Stimulated activated CD4-positive, alpha-beta T cell treated with anti-CD3 and anti-CD28 coated beads, Interleukin-12 subunit alpha, Interleukin-12 subunit beta, amount 100 ng/mL, for 4 hours (primary cell): ENCODE results near the gene PLCB1.
"Not testable (repeated sequence)": the region's sequence is repeated elsewhere in the genome, so short reads cannot be mapped to it uniquely, and the experiment has no call there.

Source experiments
- DNase-seq: peaks from one replicate; pipeline ENCODE4 v3.0.0-alpha.2; 2020

PLCB1 gene

DNA sequence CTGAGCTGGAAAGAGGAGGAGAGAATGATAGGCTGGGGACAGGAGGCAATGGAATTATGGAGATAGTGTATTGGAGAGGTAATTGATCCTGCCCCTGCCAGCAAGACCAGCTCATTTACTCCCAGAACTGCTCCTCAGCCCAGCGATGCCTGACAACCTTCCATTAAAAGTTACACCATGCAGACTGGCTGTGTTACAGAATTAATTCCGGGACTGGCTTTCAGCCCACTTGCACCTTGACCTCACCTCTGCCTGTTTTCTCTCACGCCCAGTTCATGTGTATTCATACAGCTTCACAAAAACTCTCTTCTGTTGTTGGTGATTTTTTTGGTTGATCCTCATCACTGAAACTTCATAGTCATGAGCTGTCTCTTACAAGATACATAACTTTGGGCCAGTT is 207.3 kb downstream of the PLCB1 start:
- DNase-seq = no peak

DNA sequence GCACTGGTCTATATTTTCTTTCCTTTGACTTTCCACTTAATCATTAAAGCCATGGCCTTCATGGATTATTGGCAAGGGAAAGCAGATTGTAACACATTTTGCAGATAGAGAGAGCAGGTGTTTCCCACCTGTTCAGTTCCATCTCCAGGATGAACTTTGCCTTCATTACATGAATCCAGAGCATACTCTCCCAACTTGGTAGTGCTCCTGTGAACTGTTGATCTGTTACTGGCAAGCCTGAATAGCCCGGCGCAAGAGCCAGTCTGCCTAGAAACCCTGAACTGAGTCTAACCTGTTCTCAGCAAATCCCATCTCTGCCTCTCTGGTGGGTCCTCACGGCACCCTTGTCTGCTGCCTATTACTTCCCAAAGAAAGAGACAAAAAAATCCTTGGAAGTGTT is 210.3 kb downstream of the PLCB1 start:
- no peak for DNase-seq

DNA sequence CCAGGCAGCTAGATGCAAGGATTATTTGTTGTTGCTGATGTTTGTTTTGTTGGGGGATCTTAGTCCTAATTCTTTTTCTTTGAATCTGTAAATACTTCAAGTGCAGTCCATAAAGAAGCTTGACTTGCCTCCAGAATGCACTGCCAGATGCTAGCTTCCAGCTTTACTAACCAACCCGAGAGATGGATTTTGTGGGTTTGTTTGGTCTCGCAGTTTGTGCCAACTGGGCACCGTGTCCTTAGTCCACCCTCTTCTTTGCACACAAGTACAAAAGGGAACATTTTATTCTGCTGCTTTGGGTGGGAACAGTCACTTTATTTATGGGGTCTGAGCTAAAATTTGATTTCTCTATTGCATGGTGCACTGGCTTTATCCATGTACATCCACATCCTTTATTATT is 212.0 kb downstream of the PLCB1 start:
- DNase-seq = no peak

DNA sequence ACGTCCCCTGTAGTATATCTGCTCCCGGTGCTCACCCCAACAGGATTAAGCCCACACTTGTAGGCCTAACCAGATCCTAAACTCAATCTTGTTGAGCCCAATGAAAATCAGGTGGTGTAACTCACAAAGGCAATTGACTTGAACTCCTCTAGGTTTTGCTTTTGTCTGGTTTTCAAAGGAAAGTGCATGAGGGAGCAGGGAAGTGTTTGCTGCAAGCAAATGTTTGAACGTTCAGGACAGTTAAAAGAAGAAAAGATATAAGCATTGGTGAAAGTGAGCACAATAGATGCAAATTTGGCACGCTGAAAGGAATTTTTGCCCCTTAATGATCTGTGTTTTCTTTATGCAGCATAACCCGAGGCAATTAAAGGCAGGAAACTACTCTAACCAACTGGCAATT is 212.6 kb downstream of the PLCB1 start:
- no peak for DNase-seq

GRCh38 chr20:8346700-8347270 is 214.7 kb downstream of the PLCB1 start:
- no peak for DNase-seq

- DNase-seq = not testable (repeated sequence)
Measured at GRCh38 chr20:8350225-8350624, 218.2 kb downstream of the PLCB1 start.

- no peak for DNase-seq
Measured at GRCh38 chr20:8352486-8352885, 220.4 kb downstream of the PLCB1 start.

GRCh38 chr20:8353512-8353911 is 221.4 kb downstream of the PLCB1 start:
- DNase-seq = no peak

DNA sequence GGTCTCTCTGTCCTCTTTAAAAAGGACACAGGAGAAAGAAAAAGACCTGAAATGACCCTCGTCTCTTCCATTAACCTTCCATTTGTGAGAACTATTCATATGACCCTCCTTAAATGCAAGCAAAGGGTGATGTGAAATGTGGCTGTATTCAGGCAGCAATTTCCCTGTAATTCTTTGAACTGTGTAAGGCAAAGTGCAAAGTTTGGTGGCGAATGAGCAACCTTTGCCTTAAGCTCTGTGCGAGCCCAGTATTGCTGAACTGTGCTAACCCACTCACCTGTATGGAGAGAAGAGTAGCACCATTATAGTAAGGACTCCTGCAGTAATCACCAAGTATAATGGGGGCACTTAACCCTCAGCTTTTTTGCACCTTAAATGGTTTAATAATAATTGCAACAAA is 223.4 kb downstream of the PLCB1 start:
- no peak for DNase-seq

GRCh38 chr20:8356806-8357205 is 224.7 kb downstream of the PLCB1 start:
- DNase-seq = no peak

- DNase-seq = no peak
Measured at GRCh38 chr20:8357703-8358102, 225.6 kb downstream of the PLCB1 start.

DNA sequence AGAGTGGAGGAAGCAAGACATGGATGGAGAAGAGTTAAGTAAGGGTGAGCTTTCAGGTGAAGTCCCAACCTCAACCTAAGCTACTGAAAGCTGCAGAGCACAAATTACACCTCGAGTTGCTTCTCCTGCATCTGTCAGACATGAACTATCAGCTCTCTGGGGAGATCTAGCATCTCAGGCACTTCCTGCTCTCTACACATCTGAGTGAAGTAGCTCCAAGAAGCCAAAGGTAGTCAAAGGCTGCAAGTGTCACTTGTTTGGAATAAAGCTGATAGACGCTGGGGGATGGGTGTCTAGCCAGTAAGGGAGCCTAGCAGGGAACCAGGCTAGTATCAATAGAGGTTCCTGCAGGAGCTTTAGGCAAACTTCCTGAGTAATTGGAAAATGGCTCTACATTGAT is 228.0 kb downstream of the PLCB1 start:
- DNase-seq = no peak

GRCh38 chr20:8361006-8361652 is 229.1 kb downstream of the PLCB1 start:
- DNase-seq = no peak

GRCh38 chr20:8361779-8362178 is 229.7 kb downstream of the PLCB1 start:
- DNase-seq = no peak

GRCh38 chr20:8362457-8362856 is 230.4 kb downstream of the PLCB1 start:
- DNase-seq = no peak

- DNase-seq = no peak
Measured at GRCh38 chr20:8363970-8364733, 232.1 kb downstream of the PLCB1 start.

DNA sequence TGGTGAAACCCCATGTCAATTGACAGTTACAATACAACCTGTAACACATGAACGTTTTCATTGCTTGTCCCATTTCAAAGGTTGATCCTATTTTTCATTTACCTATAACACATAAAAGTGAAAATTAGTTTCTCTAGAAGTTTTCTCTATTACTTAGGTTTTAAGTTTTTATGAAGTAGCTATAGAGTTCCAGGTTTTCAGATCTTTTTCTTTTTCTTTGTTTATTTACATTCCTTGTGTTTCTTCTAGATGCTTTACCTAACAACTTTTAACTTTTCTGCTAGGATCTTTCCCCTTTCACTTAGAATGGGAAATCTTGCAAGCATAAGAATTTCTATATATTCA is 232.6 kb downstream of the PLCB1 start:
- DNase-seq = no peak

- no peak for DNase-seq
Measured at GRCh38 chr20:8365634-8366033, 233.6 kb downstream of the PLCB1 start.

- DNase-seq = no peak
Measured at GRCh38 chr20:8366303-8366923, 234.3 kb downstream of the PLCB1 start.

DNA sequence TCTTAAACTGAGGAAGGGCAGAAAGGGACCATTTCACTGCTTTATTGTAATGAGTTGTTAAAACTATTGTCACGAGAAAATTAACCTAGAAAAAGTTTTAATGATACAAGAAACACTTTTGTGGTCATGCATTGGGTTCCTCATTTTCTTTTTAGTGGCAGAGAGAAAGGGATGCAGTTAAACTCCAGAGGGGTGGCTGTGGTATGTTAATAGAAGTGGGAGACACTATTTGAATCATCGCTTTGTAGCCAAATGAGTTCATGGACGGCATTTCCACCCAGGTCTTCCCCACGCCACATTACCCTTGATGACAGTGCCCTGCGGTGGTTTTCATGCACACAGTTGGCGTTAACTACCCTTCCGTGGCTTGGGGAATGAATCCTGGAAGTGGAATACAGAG is 235.6 kb downstream of the PLCB1 start:
- no peak for DNase-seq

GRCh38 chr20:8368670-8369069 is 236.6 kb downstream of the PLCB1 start:
- no peak for DNase-seq

DNA sequence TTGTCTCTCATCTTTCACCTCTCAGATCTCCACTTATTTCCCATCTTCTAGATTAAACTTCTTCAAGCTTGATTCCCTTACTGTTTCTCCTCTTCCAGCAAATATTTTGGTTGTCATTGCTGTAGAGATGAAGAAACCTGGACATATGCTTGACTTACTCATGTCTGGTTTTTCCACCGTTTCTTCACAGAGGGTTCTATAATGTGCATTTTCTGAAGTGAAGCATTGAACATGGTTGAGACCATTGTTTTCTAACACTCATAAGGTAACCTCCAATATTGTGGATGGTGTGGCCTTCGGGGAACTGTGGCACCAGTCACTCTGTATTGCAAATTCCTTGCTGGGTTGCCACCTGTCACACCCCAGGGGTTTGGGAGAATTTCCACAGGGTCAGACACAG is 237.2 kb downstream of the PLCB1 start:
- DNase-seq = no peak

GRCh38 chr20:8370774-8371173 is 238.7 kb downstream of the PLCB1 start:
- no peak for DNase-seq

DNA sequence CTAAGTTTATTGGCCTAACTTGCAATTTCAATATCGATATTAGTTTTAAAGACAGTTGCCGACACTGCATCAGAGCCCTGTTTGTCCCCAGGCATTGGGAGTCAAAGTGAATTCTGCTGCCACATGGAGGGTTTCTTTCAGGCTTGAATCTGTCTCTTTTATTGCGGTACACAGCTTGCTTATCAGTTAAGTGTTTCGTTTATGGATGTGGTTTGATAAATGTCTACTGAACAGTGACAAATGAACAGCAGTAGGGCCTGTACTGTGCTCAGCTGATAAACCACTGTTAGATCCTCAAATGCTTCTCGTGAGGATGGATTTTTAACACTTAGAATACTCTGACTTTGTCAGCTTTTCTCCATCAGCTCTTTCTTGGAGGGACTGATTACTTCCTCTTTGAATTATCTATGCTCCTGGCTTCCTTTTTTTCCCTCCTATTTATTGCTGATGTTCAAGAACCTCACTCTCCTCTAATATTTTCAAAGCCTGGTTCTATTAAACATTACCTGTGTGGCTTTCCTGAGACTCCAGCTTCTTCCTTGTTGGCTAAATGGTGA is 240.8 kb downstream of the PLCB1 start:
- no peak for DNase-seq
